ENCODE data around the gene WWOX.

DNA sequence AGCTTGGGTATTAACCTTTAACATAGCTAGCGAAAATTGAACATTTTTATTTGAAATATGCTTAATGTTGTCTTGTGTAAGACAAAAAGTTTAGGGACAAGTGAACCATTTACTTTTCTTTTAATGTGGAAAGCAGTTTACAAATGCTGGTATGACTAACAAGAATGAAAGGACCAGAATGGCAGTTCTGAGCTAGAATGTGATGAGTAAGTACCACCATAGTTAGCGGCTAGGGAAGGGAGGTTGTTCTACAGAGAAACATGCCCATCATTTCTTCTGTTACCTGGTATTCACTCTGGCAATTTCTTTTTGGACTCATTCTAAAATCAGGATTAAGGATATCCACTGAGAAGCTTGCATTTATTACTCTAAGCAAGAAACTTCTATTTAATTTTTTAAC, 121.1 kb downstream of the WWOX start:
- no peak for TF ChIP-seq POLR2A (IDR thresholded peaks at IDR 0.05)
- no peak for TF ChIP-seq EP300 (IDR thresholded peaks at IDR 0.05)
- TF ChIP-seq, protein P1, sequence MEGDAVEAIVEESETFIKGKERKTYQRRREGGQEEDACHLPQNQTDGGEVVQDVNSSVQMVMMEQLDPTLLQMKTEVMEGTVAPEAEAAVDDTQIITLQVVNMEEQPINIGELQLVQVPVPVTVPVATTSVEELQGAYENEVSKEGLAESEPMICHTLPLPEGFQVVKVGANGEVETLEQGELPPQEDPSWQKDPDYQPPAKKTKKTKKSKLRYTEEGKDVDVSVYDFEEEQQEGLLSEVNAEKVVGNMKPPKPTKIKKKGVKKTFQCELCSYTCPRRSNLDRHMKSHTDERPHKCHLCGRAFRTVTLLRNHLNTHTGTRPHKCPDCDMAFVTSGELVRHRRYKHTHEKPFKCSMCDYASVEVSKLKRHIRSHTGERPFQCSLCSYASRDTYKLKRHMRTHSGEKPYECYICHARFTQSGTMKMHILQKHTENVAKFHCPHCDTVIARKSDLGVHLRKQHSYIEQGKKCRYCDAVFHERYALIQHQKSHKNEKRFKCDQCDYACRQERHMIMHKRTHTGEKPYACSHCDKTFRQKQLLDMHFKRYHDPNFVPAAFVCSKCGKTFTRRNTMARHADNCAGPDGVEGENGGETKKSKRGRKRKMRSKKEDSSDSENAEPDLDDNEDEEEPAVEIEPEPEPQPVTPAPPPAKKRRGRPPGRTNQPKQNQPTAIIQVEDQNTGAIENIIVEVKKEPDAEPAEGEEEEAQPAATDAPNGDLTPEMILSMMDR (IDR thresholded peaks at IDR 0.05): no peak
